ENCODE data around the gene NFATC1.

NFATC1 gene

GRCh38 chr18:79465392-79465991 lies 69.8 kb downstream of the NFATC1 start:
- Histone ChIP-seq H3K4me3 (ENCODE audit: low read length) (peak overlapping the region; percentile 72), H3K27ac (ENCODE audit: low read length) (peak overlapping the region; percentile 57), H3K4me2 (ENCODE audit: low read length) (peak overlapping the region; percentile 76)

GRCh38 chr18:79466591-79466990 lies 70.9 kb downstream of the NFATC1 start:
- Histone ChIP-seq H3K9me3 (ENCODE audit: insufficient read depth, low read length) (no peaks in the 10 kb centered on the region), H3K4me1 (ENCODE audit: low read length) (peaks cover 26% of the 10 kb centered on the region), H3K36me3 (replicated peaks; ENCODE audit: low read depth, low read length) (peaks cover 47% of the 10 kb centered on the region), H3K4me2 (ENCODE audit: low read length) (peak overlapping the region; percentile 76), H2AFZ (ENCODE audit: low read depth, low read length) (no peak overlapping the region), H3K27ac (ENCODE audit: low read length) (peak overlapping the region; percentile 57), H3K4me3 (ENCODE audit: low read length) (peak overlapping the region; percentile 72), H3K79me2 (ENCODE audit: low read length) (peaks cover 2% of the 10 kb centered on the region; the same call in 1 of the 2 replicates), H3K9ac (ENCODE audit: low read length) (peak overlapping the region; percentile 64; the same call in 1 of the 2 replicates), H3K27me3 (ENCODE audit: low read depth, low read length) (no peaks in the 10 kb centered on the region), H4K20me1 (ENCODE audit: insufficient read depth, low read length) (no peaks in the 10 kb centered on the region)
- TF ChIP-seq, protein P1, sequence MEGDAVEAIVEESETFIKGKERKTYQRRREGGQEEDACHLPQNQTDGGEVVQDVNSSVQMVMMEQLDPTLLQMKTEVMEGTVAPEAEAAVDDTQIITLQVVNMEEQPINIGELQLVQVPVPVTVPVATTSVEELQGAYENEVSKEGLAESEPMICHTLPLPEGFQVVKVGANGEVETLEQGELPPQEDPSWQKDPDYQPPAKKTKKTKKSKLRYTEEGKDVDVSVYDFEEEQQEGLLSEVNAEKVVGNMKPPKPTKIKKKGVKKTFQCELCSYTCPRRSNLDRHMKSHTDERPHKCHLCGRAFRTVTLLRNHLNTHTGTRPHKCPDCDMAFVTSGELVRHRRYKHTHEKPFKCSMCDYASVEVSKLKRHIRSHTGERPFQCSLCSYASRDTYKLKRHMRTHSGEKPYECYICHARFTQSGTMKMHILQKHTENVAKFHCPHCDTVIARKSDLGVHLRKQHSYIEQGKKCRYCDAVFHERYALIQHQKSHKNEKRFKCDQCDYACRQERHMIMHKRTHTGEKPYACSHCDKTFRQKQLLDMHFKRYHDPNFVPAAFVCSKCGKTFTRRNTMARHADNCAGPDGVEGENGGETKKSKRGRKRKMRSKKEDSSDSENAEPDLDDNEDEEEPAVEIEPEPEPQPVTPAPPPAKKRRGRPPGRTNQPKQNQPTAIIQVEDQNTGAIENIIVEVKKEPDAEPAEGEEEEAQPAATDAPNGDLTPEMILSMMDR (IDR thresholded peaks at IDR 0.05; ENCODE audit: low read depth, low read length), result peak; percentile 40
- no peak for TF ChIP-seq EZH2phosphoT487 (IDR thresholded peaks at IDR 0.05; ENCODE audit: low read depth)

More at GRCh38 chr18:79465392-79465991, 69.8 kb downstream of the NFATC1 start:
- Histone ChIP-seq H3K36me3 (replicated peaks; ENCODE audit: low read depth, low read length) (peaks cover 54% of the 10 kb centered on the region), H3K27me3 (ENCODE audit: low read depth, low read length) (no peaks in the 10 kb centered on the region), H3K4me1 (ENCODE audit: low read length) (peaks cover 36% of the 10 kb centered on the region), H3K79me2 (ENCODE audit: low read length) (peaks cover 12% of the 10 kb centered on the region), H3K9ac (ENCODE audit: low read length) (peak overlapping the region; percentile 64), H2AFZ (ENCODE audit: low read depth, low read length) (peak overlapping the region; percentile 22; the same call in 1 of the 2 replicates), H3K9me3 (ENCODE audit: insufficient read depth, low read length) (no peaks in the 10 kb centered on the region), H4K20me1 (ENCODE audit: insufficient read depth, low read length) (no peaks in the 10 kb centered on the region)
- TF ChIP-seq, protein P1 (IDR thresholded peaks at IDR 0.05; ENCODE audit: low read depth, low read length), result no peak
- no peak for TF ChIP-seq EZH2phosphoT487 (IDR thresholded peaks at IDR 0.05; ENCODE audit: low read depth)

DNA sequence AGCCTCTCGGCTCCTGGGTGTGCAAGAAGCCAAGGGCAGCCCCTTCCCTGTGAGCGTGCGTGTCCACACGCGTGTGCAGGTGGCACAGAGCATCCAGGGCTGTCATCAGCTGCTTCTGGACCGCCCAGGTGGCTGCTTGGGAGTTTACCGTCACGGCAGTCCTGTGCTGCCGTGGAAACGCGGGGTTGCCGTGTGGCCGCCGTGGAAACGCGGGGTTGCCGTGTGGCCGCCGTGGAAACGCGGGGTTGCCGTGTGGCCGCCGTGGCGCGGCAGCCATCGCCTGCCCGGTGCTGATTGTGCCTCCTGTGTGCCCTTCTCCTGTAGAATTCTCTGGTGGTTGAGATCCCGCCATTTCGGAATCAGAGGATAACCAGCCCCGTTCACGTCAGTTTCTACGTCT lies 71.4 kb downstream of the NFATC1 start:
- Histone ChIP-seq H3K4me1 (ENCODE audit: low read length) (peaks cover 26% of the 10 kb centered on the region), H3K27ac (ENCODE audit: low read length) (peak overlapping the region; percentile 6; the same call in 1 of the 2 replicates), H4K20me1 (ENCODE audit: insufficient read depth, low read length) (no peaks in the 10 kb centered on the region), H3K27me3 (ENCODE audit: low read depth, low read length) (no peaks in the 10 kb centered on the region), H3K36me3 (replicated peaks; ENCODE audit: low read depth, low read length) (peaks cover 47% of the 10 kb centered on the region), H3K4me3 (ENCODE audit: low read length) (no peak overlapping the region), H3K9ac (ENCODE audit: low read length) (no peak overlapping the region), H3K4me2 (ENCODE audit: low read length) (peak overlapping the region; percentile 76), H3K79me2 (ENCODE audit: low read length) (no peaks in the 10 kb centered on the region), H2AFZ (ENCODE audit: low read depth, low read length) (no peak overlapping the region), H3K9me3 (ENCODE audit: insufficient read depth, low read length) (no peaks in the 10 kb centered on the region)
- no peak for TF ChIP-seq EZH2phosphoT487 (IDR thresholded peaks at IDR 0.05; ENCODE audit: low read depth)
- TF ChIP-seq, protein P1 (IDR thresholded peaks at IDR 0.05; ENCODE audit: low read depth, low read length), result no peak

DNA sequence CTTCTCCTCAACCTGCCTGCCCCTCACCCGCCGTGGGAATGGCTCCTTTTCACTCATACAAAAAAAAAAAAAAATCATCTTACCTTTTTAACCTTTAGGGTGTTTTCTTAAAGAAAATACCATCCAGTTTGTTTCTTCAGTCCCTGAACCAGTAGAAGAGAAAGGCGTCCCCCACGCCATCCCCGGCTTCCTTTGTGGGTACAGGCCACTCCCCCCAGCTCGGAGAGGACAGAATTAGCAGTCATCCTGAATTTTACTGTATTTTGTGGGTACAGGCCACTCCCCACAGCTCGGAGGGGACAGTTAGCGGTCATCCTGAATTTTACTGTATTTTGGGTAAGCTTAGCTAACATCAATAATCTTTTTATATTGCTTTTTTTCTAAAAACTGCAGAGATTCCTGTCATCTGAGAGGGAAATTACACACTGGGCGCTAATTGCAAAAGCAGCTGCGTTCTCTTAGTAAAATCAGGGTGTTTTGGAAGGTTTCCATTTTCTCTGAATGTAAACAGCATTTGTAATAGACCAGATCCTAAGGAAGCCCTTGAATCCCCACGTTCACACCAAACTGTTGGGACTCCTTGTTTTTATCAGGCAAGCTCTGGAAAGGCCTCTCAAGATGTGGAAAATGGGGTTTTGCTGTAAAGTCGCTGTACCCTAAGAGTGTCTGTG lies 72.5 kb downstream of the NFATC1 start:
- Histone ChIP-seq H2AFZ (ENCODE audit: low read depth, low read length) (no peak overlapping the region), H3K4me2 (ENCODE audit: low read length) (no peak overlapping the region), H3K9ac (ENCODE audit: low read length) (no peak overlapping the region), H3K27ac (ENCODE audit: low read length) (no peak overlapping the region), H3K36me3 (replicated peaks; ENCODE audit: low read depth, low read length) (peaks cover 51% of the 10 kb centered on the region), H3K79me2 (ENCODE audit: low read length) (no peaks in the 10 kb centered on the region), H4K20me1 (ENCODE audit: insufficient read depth, low read length) (no peaks in the 10 kb centered on the region), H3K9me3 (ENCODE audit: insufficient read depth, low read length) (no peaks in the 10 kb centered on the region), H3K27me3 (ENCODE audit: low read depth, low read length) (no peaks in the 10 kb centered on the region), H3K4me3 (ENCODE audit: low read length) (no peak overlapping the region), H3K4me1 (ENCODE audit: low read length) (peaks cover 26% of the 10 kb centered on the region)
- TF ChIP-seq, protein P1 (IDR thresholded peaks at IDR 0.05; ENCODE audit: low read depth, low read length), result no peak
- TF ChIP-seq EZH2phosphoT487 (IDR thresholded peaks at IDR 0.05; ENCODE audit: low read depth), result no peak

Data from OCI-LY3 (cell line).